Stimulated activated CD8-positive, alpha-beta memory T cell treated with anti-CD3 and anti-CD28 coated beads, Interleukin-4, amount 100 ng/mL, for 1 hour (primary cell): ENCODE measurements around the gene TNFRSF4.
"Not testable (repeated sequence)": the region's sequence is repeated elsewhere in the genome, so short reads cannot be mapped to it uniquely, and the experiment has no call there.

Experiments used
- DNase-seq, 2 donors: peaks; one replicate each; pipeline ENCODE4 v3.0.0-alpha.2; 2020; ENCODE audit warnings: low read depth in 2 of 2, low spot score in 1 of 2

Gene TNFRSF4

DNA sequence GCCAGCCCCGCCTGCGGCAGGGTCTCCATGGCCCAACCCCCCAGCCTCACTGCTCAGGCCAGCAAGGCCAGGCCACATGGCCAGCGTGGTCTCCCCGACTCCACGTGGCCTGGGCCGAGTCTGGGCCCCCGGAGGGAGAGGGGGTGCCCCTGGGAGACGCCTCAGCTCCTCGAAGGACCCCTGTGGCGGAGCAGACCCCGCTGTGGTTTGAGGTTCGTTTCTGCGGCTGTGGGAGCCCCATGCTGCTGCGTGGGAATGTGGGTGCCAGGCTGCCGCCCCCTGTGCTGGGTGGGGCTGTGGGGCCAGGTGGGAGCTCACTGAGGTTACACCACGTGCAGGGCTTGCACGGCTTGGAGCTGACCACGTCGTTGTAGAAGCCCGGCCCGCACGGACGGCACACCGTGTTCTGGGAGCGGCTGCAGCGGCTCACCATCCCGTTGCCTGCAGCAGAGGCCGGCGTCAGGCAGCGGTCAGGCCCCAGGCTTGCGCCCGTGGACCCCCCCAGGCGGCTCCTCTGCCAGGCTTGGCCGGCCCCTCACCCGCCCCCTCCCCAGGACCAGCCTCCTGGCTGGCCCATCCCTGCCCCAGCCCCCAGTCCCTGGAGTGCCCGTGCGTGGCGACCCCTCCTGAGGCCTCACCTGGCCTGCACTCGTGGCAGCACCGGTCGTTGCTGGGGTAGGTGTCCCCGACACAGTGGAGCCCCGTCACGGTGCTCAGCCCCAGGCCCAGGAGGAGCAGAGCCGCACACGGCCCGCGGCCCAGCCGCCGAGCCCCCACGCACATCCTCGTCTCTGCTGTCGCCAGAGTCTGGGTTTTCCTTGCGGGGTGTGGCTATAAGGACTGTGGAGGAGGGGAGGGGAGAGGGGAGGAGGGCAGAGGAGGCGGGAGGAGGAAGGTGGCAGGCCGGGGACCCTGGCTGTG, at the start of gene TNFRSF4:
Gene TNFRSF4, minus strand, starts transcription at position 809 of the 921 bp plus-strand sequence. Its CDS starts 26 bp downstream, at position 783.
- no peak for DNase-seq

DNA sequence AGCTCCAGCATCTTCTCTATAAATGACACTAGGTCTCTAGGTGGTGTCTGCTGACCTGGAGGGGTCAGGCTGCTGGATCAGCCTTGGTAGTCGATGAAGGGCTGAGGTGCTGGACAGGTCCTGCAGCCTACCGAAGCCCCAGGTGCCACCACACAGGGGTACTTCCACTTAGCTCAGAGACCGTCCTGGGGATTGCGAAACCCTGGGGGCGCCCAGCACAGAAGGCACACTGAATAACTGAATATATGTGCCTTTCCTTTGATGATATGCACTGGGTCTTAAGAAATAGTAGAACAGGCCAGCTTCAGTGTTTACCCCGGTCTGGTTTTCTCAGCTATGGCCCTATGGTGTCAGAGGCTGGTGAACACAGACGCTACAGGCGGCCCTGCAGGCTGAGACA, 48.8 kb upstream of the TNFRSF4 start:
- DNase-seq: no peak

DNA sequence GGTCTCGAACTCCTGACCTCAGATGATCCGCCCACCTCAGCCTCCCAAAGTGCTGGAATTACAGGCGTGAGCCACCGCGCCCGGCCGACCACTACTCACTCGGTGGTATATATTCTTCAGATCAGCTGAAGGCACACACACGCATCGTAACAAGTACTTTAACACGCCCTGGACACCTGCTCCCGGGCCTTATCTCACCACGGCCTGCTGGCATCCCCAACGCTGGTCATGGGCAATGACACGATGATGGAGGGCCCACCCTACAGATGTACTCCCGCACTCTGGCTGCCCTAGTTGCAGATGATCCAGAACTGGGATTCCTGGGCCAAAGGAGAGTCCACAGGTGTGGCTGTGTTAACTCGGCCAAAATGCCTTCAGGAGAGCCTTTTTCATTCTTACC, 48.1 kb upstream of the TNFRSF4 start:
- no peak for DNase-seq

DNA sequence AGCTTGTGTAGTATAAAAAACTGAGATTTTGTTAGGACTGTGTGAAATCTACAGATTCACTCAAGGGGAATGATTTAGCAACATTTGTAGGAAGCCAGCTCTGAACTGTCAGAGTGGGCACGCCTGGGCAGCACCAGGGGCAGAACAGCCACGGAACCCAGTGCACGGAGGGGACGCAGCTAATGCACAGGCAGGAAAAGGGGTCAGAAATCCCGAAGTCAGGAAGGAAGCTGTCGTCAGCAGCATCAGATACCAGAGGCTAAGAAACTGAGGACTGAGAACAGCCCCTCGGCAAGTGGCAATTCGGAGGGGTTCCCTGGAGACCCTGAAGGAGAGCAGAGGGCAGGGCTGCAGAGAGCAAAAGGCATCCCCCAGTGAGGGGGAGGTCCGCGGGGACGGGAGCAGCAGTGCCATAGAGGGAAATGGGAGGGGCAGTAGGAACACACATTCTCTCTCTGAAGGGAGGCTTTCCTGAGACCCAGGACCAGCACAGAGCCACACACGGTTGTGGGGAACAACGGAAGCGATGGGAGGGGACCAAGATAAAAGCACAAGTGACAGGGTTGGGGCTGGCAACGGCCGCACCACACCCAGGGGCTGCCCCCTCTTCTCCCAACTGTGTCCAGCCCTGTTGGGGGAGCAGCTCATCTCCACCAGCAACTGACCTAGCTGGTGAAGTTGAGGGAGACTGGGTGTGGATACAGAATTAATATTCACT, 47.0 kb upstream of the TNFRSF4 start:
- no peak for DNase-seq

DNA sequence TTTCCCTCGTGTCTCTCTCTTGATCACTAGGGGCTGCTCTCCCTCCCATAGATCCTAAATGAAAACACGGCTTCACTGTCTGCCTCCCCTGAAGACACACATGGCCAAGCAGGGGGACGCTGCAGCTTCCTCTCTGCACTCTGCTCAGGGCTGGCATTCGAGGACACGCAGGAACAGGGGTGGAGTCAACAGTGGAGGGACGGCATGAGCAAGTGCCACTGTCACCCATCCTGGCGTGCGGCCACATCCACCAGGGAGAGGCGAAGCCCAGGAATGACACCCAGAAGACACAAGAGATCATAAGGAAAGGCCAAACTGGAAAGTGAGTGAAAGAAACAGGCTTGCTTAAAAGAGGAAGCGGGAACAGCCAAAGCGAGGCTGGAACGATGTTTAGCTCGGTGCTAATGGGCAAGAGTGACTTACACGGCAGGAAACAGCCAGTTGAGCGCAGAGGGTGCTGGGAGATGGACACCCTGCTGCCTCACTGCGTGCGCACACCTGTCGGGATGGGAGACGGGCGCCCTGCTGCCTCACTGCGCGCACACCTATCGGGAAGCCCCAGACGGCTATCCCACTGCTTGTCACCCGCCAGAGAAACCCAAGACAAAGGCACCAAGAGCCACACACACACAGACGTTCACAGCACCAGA, 46.1 kb upstream of the TNFRSF4 start:
- DNase-seq: no peak

DNA sequence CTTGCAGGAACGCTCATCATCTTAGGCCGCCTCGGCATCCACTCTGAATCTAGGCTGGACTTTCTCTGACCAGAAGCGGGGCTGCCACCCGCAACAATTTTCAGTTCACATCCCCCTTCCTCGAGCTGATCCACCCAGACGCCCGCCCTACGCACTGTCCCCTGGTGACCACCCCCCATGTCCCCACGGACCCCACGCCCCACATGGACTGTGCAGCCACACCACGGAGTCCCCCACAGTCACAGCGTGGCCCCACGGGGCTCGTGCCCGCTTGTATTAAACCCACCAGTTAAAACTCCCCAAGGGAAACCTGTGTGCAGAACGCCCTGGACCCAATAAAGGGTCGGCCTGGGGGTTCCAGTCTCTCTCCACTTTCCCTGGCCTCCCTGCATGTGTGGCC, 45.6 kb upstream of the TNFRSF4 start:
- DNase-seq: no peak

DNA sequence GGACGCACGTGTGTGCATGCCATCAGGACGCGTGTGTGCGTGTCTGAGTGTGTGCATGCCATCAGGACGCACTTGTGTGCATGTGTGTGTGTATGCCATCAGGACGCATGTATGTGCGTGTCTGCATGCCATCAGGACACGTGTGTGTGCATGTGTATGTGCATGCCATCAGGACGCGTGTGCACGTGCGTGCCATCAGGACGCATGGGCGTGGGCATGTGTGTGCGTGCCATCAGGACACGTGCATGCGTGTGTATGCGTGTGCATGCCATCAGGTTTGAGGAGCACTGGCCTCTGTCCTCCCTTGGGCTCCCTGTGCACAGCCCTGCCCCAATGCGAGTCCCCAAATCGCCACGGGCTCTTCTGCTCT, 45.2 kb upstream of the TNFRSF4 start:
- no peak for DNase-seq

DNA sequence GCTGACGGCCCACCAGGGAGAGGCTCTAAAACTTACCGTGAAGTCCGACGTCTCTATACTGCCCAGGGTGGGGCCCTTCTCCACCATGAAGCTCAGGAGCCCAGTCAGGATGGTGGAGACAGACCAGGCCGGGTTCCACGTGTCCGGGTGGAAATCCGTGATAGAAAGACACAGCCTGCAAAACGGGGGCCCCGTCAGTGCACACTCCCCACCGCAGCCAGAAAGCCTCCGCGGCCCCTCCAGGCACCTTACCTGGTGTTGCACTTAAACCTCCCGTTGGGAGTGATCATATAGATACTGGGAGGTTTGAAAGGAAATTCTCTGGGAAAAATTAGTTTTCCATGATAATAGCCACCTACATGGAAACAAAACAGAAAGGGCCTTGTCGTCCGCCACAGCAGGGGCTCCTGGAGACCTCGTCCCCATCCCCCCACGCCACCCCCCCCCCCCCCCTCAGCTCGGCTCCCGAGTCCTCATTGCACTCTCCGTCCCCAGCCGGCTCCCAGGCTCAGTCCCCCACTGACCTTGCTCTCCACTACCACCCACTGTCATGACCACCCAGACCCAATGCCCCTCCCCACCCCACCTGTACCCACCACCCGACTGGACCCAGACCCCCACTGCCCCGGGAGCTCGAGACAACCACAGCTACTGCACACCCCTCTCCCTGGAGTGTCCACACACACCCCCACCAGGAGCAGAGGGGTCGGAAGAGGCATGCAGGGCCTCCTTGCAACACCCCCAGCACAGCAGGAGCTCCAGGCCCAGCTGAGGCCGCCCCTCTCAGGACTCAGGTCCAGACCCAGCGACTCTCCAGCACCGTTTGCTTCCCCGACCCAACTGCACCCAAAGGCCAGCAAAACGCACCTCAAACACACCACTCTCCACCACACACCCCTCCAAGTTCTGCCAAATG, 43.3 kb upstream of the TNFRSF4 start:
- no peak for DNase-seq

DNA sequence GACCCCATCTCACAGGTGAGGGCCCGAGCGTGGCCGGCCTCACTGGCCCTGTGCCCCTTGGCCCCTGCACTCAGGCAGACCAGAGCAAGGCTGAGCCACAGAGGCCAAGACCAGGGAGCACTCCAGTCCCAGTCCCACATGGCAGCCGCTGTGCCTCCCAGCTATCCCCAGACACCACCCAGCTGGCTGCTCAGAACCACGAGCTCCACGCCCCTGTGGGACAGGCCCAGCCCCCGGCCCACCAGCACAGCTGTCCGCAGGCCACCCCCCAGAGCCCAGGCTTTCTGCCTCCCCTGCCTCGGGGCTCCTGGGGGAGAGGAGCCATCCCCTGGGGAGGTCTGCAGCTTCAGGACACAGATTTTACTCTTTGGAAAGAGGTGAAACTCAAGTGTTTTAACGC, 41.7 kb upstream of the TNFRSF4 start:
- no peak for DNase-seq

DNA sequence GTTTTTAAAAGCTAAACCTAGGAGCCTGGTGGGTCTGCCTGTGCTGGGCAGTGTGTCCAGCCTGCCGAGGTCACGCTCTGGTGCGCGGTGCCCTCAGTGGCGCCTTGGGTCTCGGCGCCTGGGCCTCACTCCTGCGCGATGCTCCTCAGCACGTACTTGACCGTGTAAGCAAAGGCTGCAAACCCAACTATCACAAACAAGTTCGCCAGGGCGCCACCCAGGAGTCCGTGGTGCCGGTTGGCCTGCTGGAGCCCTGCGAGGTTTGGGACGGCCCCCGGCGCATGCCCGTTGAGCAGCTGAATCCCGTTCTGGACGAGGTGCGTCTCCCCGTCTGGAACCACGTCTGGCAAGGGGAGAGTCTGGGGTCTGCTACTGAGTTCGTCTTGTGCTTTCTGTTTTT, 41.1 kb upstream of the TNFRSF4 start:
- DNase-seq: no peak

DNA sequence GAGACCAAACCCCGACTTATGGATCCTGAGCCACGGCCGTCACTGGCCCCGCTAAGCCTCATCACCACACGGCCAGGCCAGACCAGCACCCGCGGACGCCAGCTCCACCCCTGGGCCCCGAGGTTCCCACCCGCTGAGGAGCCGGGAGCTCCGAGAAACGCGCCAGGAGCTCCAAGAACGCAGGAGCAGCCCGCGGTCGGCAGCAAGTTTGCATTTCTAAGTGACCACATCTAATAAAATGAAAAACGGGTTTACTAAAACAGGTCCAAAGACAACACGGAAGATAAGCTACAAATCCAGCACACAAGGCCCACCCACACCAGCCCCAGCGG, 40.7 kb upstream of the TNFRSF4 start:
- DNase-seq: no peak

DNA sequence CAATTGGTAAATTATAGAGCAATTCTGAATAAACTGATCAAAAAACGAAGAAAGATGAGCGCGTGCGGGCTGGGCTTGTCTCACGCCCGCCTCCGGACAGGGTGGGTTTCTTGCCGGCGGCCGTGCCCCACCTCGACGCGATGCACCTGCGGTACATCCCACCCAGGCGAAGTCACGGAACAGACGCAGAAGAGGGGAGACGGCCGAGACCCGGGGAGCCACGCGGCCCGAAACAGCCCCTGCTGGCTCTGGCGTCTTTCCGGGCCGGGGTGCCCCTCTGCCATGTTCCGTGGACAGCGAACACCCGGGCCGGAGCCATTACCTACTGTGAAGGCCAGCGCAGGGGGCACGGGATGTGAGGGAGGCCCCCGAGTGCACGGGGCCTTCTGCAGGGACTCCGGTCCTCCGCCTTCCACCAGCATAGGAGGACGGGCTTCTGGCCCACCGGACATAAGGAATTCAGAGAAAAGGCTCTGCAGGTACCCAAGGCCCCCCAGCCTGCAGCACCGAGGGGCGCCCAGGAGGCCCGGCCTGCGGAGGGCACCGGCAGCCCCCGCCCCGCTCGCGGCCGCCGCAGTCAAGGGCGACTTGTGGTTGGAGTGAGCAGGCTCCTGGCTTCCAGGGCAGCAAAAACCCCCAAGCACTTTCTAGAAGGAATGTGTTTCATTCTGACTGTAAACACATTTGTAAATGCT, 40.2 kb upstream of the TNFRSF4 start:
- no peak for DNase-seq

DNA sequence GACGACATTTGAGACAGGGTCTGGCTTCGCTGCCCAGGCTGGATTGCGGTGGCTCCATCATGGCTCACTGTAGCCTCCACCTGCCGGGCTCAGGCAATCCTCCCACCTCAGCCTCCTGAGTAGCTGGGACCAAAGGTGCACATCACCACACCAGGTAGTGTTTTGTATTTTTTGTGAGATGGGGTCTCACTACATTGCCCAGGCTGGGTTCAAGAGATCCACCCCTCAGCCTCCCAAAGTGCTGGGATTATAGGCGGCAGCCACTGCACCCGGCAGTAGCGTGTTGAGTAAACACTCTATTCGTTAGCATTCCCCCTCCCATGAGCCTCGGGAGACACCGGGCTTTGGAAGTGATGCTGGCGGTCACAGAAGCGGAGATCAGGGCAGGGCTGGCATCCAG, 39.4 kb upstream of the TNFRSF4 start:
- no peak for DNase-seq

DNA sequence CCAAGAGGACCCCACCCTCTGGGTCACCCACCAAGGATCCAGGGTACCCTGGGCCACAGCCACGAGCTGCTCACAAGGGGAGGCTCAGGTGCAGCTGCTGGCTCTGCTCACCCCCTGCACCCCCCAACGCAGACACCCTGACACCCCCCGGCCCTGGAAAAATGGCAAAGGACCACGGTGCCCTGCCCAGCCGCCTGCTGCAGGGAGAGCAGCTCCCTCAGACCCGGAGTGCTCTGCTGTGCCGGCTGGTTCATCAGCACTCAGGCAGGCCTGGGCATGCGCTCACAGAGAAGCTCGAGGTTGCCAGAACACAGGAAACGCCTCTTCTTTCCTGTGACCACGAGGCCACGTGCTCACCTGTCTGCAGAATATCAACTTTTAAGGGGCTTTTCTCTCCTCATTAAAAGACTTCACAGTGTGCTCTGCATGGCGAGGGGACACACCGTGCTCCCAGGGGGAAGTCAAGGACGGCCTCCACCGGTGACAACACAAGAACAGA, 36.9 kb upstream of the TNFRSF4 start:
- DNase-seq: peak in 1 of 2 donors; percentile 27

DNA sequence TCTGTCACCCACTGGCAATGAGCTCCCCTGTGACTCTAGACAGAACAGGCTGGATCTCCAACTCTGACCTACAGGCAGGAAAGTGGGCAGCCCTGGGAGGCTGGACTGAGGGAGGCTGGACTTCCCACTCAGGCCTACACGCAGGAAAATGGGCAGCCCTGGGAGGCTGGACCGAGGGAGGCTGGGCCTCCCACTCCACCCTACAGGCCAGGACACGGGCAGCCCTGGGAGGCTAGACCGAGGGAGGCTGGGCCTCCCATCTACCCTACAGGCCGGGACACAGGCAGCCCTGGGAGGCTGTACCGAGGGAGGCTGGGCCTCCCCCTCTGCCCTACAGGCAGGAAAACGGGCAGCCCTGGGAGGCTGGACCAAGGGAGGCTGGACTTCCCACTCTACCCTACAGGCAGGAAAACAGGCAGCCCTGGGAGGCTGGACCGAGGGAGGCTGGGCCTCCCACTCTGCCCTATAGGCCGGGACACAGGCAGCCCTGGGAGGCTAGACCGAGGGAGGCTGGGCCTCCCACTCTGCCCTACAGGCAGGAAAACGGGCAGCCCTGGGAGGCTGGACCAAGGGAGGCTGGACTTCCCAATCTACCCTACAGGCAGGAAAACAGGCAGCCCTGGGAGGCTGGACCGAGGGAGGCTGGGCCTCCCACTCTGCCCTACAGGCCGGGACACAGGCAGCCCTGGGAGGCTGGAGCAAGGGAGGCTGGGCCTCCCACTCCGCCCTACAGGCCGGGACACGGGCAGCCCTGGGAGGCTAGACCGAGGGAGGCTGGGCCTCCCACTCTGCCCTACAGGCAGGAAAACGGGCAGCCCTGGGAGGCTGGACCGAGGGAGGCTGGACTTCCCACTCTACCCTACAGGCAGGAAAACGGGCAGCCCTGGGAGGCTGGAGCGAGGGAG, 34.3 kb upstream of the TNFRSF4 start:
- not testable (repeated sequence) for DNase-seq

DNA sequence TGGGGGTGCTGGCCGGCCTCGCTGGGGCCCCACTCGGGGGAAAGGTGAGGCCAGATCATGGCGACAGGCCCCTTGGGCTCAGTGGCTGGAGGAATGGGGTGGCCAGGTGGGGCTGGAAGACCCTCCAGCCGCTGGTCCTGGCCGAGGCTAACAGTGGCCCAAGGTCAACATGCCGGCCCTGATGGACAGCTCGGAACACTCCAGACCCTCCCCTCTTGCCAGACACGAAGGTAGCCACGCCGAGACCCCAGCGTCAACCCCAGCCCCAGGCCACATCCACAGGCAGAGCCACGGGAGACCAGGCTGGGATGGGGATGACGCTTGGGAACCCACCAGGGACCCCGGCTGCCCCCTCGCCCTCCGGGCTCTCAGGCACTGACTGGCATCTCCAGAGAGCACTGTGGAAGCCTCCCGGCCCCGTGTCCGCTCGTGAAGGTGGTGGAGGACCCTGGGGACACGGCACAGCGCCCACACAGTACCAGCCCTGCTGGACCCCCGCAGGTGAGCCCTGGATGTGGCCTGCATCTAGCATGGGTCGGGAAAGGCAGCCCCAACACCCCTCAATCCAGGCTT, 33.5 kb upstream of the TNFRSF4 start:
- DNase-seq: no peak

DNA sequence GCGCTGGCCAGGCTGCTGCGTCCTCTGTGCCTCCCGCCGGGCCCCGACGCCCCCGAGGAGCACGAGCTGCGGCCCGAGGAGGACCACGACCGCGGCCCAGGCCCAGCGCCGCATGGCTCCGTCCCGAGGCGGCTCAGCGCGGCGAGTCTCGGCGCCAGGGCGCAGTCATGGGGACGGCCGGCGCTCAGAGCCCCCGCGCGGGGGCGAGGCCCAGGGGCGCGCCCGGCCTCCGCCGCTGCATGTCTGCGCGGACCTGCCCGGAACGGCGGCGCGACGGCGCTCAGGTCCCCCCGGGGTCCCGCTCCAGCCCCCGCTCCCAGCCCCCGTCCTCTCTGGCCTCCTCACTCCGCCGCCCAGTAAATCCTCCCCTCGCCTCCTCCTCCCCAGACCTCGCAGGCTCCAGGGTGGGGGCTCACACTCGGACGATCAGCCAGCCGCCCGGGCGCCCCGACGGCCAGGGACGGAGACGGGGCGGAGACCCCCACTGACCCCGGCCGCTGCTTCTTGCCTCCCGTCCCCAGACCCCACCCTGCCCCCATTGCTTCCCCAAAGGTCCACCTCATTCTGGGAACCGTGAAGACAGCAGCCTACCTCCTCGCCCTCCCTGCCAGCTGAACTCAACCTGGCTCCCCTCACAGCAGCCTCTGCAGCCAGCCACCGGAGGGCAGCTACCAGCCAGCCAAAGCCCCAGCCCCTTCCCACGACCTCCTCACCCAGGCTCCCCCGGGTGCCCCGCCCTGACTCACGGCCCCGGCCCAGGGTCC, 32.8 kb upstream of the TNFRSF4 start, which contains the start of gene C1QTNF12:
Gene C1QTNF12, minus strand, starts transcription at position 146 of the 764 bp plus-strand sequence. Its CDS starts 32 bp downstream, at position 114.
- DNase-seq: no peak
